Measurements from ENCODE around the gene TCTN3.
"Not testable (repeated sequence)": the region's sequence is repeated elsewhere in the genome, so short reads cannot be mapped to it uniquely, and the experiment has no call there.

Gene TCTN3, protein sequence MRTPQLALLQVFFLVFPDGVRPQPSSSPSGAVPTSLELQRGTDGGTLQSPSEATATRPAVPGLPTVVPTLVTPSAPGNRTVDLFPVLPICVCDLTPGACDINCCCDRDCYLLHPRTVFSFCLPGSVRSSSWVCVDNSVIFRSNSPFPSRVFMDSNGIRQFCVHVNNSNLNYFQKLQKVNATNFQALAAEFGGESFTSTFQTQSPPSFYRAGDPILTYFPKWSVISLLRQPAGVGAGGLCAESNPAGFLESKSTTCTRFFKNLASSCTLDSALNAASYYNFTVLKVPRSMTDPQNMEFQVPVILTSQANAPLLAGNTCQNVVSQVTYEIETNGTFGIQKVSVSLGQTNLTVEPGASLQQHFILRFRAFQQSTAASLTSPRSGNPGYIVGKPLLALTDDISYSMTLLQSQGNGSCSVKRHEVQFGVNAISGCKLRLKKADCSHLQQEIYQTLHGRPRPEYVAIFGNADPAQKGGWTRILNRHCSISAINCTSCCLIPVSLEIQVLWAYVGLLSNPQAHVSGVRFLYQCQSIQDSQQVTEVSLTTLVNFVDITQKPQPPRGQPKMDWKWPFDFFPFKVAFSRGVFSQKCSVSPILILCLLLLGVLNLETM

DNA sequence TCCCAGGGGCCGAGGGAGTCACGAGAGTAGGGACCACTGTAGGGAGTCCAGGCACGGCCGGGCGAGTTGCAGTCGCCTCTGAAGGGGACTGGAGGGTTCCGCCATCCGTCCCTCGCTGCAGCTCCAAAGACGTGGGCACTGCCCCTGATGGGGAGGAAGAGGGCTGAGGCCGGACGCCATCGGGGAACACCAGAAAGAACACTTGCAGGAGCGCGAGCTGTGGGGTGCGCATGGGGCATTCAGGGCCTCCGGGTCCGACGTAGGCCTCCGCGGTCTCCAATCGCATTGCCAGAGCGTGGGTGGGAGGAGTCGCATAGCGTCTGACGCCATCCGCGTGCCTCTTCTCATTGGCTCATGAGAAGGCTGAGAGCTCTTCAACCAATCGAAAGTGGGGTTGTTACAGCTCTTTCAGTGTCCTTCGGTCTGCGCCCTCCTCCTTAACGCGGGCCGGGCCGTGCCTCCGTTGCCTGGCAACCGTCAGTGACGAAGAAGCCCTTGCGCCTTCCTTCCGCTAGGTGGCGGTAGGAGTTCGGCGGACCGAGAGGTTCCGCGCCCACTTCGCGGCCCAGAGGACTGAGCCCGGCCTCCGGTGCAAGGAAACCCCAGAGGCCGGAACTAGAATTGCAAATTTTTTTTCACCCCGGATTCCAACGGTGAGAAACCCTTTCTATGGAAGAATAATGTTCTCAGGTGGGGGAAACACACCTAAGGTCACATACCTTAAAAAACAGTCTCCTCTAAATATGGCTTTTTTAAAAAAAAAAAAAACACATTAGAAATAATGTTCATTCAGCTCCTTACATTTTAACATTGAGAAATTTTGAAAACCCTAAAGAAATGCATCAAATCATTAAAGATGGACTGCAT, at the start of gene TCTN3:
TSS of gene TCTN3 (minus strand) at position 260 of the 867 bp plus-strand sequence. CDS start at position 232, 28 bp downstream.
- Mint-ChIP-seq H3K4me3 (peak within 1 kb of the TSS; percentile 97), H3K4me1 (ENCODE audit: low read depth) (peaks cover 29% of the 10 kb centered on the region)

GRCh38 chr10:95742962-95743535, 49.3 kb upstream of the TCTN3 start:
- H3K27ac Mint-ChIP-seq: no peak overlapping the region
- no peak overlapping the region for H3K4me3 Mint-ChIP-seq

More for the DNA sequence above, at the start of gene TCTN3:
- H3K27ac Mint-ChIP-seq: peak within 1 kb of the TSS; percentile 93
- H3K36me3 Mint-ChIP-seq: peaks cover 8% of the 10 kb centered on the region
- H3K27me3 Mint-ChIP-seq: peaks cover 3% of the 10 kb centered on the region
- H3K9me3 Mint-ChIP-seq (ENCODE audit: low read depth): no peaks in the 10 kb centered on the region

DNA sequence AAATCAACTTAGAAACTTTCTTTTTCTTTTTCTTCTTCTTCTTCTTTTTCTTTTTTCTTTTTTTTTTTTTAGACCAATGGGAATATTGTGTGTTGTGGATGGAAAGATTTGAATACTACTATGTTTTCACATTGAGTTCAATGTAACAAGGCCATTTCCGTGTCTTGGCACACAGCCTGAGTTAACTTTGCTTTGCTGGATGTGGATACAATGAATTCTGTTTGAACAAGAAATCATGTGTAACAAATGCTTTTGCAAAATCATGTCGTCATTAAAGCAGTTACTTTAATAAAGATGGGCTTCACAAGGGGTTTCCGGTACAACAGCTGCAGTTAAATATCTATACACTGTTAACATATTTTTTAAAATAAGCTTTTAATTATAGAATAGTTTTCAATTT, 48.8 kb upstream of the TCTN3 start:
- Mint-ChIP-seq H3K27ac (no peak overlapping the region), H3K4me1 (ENCODE audit: low read depth) (no peaks in the 10 kb centered on the region), H3K9me3 (ENCODE audit: low read depth) (peaks cover 8% of the 10 kb centered on the region)

More at GRCh38 chr10:95742962-95743535, 49.3 kb upstream of the TCTN3 start:
- Mint-ChIP-seq H3K27me3 (peaks cover 7% of the 10 kb centered on the region), H3K4me1 (ENCODE audit: low read depth) (no peaks in the 10 kb centered on the region), H3K9me3 (ENCODE audit: low read depth) (peaks cover 8% of the 10 kb centered on the region), H3K36me3 (peaks cover 2% of the 10 kb centered on the region)

DNA sequence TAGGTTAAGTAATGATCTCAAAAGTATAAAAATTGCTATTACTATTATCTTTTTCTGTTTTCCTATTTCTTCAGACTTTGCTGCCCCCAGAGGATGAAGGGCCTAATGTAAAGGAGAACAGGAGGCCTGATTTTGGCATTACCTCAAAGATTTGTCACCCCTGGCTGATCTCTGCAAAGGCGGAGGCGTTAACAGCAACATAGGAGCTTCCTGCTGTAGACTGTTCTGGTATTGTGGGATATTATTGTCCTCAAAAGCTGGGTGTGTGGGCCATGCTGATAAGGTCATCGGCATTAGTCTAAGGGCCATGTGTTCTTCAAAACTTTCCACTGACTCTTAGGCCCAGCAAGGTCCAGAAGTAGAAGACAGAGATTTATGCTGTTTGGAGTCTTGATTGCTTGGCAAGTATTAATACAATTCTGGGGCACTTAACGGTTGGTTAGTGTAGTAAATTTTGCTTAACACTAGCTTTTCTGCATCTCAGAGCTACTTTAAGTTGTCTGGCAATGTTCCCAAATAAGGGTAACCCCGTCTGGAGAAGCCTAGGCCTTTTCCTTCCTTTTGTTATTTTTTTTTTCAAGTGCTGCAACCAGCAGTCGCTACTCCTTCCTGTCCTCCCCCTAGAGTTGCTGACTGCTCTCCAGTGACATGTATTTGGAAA, 48.2 kb upstream of the TCTN3 start:
- Mint-ChIP-seq H3K4me3 (no peak overlapping the region), H3K36me3 (peaks cover 2% of the 10 kb centered on the region), H3K27me3 (peaks cover 12% of the 10 kb centered on the region), H3K9me3 (ENCODE audit: low read depth) (peaks cover 8% of the 10 kb centered on the region), H3K4me1 (ENCODE audit: low read depth) (no peaks in the 10 kb centered on the region), H3K27ac (no peak overlapping the region)

More for the DNA sequence above, 48.8 kb upstream of the TCTN3 start:
- H3K27me3 Mint-ChIP-seq: peaks cover 10% of the 10 kb centered on the region
- H3K36me3 Mint-ChIP-seq: peaks cover 2% of the 10 kb centered on the region
- H3K4me3 Mint-ChIP-seq: no peak overlapping the region

- H3K9me3 Mint-ChIP-seq (ENCODE audit: low read depth): no peaks in the 10 kb centered on the region
- no peak overlapping the region for H3K27ac Mint-ChIP-seq
- no peaks in the 10 kb centered on the region for H3K36me3 Mint-ChIP-seq
- H3K4me1 Mint-ChIP-seq (ENCODE audit: low read depth): no peaks in the 10 kb centered on the region
- H3K27me3 Mint-ChIP-seq: peaks cover 13% of the 10 kb centered on the region
- no peak overlapping the region for H3K4me3 Mint-ChIP-seq
These were observed 45.3 kb upstream of the TCTN3 start for GRCh38 chr10:95739056-95739455.

DNA sequence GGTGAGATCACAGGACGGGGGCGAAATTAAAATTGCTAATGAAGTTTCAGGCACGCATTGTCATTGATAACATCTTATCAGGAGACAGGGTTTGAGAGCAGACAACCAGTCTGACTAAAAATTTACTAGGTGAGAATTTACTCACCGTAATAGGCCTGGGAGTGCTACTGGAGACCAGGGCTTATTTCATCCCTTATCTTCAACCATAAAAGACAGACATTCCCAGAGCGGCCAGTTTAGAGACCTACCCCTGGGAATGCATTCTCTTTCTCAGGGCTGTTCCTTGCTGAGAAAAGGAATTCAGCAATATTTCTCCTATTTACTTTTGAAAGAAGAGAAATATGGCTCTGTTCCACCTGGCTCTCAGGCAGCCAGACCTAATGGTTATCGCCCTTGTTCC, 39.2 kb upstream of the TCTN3 start:
- not testable (repeated sequence) for H3K36me3 Mint-ChIP-seq; H3K9me3 Mint-ChIP-seq (ENCODE audit: low read depth); H3K4me3 Mint-ChIP-seq; H3K4me1 Mint-ChIP-seq (ENCODE audit: low read depth); H3K27ac Mint-ChIP-seq
- H3K27me3 Mint-ChIP-seq: peaks cover 18% of the 10 kb centered on the region

DNA sequence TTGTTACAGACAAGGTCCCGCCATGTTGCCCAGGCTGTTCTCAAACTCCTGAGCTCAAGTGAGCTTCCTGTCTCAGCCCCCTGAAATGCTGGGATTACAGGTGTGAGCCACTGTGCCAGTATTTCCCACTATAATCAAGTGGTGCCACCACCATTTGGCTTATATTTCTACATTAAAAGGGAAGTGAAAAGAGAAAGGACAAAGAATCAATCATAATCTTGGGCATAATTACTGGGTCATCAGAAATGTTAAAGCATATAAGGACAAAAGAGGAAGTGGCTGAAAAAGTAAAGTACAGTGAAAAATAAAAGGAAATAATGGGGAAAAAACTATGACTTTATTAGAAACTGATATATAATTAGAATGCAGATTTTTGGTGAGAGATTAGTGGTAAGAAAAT, 36.5 kb upstream of the TCTN3 start:
- no peak overlapping the region for H3K4me3 Mint-ChIP-seq

DNA sequence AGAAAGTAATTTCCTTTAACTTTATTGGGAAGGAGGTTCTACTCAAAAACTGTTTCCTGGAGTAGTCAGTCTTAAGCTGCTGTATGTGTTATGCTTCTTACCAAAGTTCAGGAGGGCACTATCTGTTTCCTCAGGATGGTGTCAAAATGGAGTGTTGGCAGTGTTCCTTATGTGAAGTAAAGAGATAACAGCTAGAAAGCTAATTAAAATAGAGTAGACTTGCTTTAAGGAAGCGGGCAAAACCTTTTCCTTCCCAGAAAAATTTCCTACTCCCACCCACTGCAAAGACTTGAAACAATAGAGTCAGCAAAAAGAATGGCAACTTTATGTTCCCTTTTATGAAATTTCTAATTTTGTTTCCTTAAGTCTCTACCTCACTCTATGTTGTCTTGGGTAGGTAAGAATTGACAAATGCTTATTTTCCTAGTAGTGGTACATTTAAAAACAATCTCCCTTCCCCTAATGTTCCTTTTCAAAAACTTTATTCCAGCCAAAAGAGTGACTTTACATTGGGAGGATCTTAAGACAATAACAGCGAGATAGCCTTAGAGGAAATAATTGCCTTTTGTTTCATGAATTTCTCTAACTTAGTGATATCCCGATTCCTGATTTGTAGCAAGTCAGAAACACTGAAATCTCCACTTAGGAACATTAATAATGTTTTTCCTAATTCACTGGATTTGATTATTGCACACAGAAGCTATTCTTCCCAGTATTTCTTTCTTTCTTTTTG, 35.8 kb upstream of the TCTN3 start:
- H3K27me3 Mint-ChIP-seq: peaks cover 13% of the 10 kb centered on the region
- H3K4me3 Mint-ChIP-seq: no peak overlapping the region
- H3K9me3 Mint-ChIP-seq (ENCODE audit: low read depth): peaks cover 4% of the 10 kb centered on the region
- no peaks in the 10 kb centered on the region for H3K4me1 Mint-ChIP-seq (ENCODE audit: low read depth)
- no peak overlapping the region for H3K27ac Mint-ChIP-seq
- peaks cover 3% of the 10 kb centered on the region for H3K36me3 Mint-ChIP-seq

More for the DNA sequence above, 36.5 kb upstream of the TCTN3 start:
- H3K36me3 Mint-ChIP-seq: peaks cover 3% of the 10 kb centered on the region
- no peak overlapping the region for H3K27ac Mint-ChIP-seq
- H3K27me3 Mint-ChIP-seq: peaks cover 13% of the 10 kb centered on the region
- no peaks in the 10 kb centered on the region for H3K4me1 Mint-ChIP-seq (ENCODE audit: low read depth)
- H3K9me3 Mint-ChIP-seq (ENCODE audit: low read depth): peaks cover 4% of the 10 kb centered on the region

DNA sequence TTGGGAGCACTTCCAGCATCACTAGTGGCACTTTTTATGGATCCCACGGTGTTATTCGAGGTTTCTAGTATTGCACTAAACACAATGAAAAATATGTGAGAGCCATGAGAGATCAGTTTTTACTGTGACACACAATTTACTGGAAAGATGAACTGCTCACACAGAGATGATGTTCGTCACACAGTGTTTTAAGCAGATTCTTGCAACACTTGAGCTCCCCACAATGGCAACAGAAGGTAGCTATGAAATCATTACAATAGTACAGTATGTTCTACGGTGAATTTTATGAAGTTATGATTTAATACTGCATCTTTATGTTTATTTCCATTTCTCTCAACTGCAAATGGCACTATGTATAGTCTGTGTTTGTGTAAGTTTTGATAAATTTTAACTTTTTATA, 34.8 kb upstream of the TCTN3 start:
- H3K4me1 Mint-ChIP-seq (ENCODE audit: low read depth): no peaks in the 10 kb centered on the region
- peaks cover 13% of the 10 kb centered on the region for H3K27me3 Mint-ChIP-seq
- peaks cover 4% of the 10 kb centered on the region for H3K9me3 Mint-ChIP-seq (ENCODE audit: low read depth)
- no peak overlapping the region for H3K4me3 Mint-ChIP-seq
- H3K36me3 Mint-ChIP-seq: peaks cover 3% of the 10 kb centered on the region
- no peak overlapping the region for H3K27ac Mint-ChIP-seq

DNA sequence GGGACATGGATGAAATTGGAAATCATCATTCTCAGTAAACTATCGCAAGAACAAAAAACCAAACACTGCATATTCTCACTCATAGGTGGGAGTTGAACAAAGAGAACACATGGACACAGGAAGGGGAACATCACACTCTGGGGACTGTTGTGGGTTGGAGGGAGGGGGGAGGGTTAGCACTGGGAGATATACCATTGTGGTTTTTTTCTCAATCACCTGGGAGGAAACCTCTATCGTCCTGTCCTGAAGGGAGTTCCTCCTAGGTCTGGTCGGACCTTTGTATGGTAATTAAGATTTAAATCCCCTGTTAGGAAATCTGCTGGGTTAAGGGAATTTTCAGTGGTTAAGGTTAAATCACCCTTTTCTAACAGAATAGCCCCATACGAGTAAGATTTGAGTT, 28.8 kb upstream of the TCTN3 start:
- not testable (repeated sequence) for H3K4me1 Mint-ChIP-seq (ENCODE audit: low read depth); H3K27me3 Mint-ChIP-seq; H3K4me3 Mint-ChIP-seq; H3K9me3 Mint-ChIP-seq (ENCODE audit: low read depth); H3K27ac Mint-ChIP-seq; H3K36me3 Mint-ChIP-seq

DNA sequence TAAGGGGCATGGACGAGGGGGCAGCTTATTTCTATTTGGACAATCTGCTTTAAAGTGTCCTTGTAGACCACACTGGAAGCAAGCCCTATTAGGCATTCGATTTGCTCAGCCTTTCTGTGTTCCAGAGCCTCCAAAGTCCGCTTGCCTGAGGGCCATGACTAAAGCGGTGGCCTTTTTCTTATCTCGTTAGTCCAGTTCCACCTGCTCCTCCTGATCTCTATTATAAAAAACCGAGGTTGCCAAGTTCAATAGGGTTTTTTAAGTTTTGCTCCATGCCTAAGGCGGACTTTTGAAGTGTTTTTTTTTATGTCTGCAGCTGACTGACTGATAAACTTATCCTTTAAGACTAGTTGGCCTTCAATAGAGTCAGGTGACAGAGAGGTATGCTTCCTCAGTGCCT, 27.0 kb upstream of the TCTN3 start:
- not testable (repeated sequence) for H3K36me3 Mint-ChIP-seq; H3K27me3 Mint-ChIP-seq; H3K9me3 Mint-ChIP-seq (ENCODE audit: low read depth); H3K27ac Mint-ChIP-seq; H3K4me3 Mint-ChIP-seq; H3K4me1 Mint-ChIP-seq (ENCODE audit: low read depth)

GRCh38 chr10:95716866-95717265, 23.1 kb upstream of the TCTN3 start:
- Mint-ChIP-seq H3K9me3 (ENCODE audit: low read depth) (no peaks in the 10 kb centered on the region), H3K36me3 (no peaks in the 10 kb centered on the region), H3K4me3 (no peak overlapping the region), H3K4me1 (ENCODE audit: low read depth) (no peaks in the 10 kb centered on the region), H3K27ac (no peak overlapping the region), H3K27me3 (peaks cover 3% of the 10 kb centered on the region)

DNA sequence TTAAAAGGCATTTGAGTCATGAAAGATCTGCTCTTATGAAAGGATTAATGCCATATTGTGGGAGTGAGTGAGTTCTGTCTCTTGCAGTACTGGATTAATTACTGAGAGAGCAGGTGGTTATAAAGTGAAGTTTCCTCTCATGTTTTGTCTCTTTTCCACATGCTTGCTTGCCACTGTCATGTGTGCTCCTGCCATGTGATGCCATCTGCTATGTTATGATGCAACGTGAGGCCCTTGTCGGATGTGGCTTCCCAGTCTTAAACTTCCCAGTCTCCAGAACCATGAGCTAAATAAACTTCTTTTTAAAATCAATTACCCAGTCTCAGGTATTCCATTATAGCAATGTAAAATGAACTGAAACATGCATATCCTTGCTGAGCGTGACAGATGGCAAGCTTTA, 22.7 kb upstream of the TCTN3 start:
- H3K4me3 Mint-ChIP-seq: no peak overlapping the region
- no peaks in the 10 kb centered on the region for H3K36me3 Mint-ChIP-seq
- H3K4me1 Mint-ChIP-seq (ENCODE audit: low read depth): no peaks in the 10 kb centered on the region
- no peaks in the 10 kb centered on the region for H3K9me3 Mint-ChIP-seq (ENCODE audit: low read depth)
- H3K27ac Mint-ChIP-seq: no peak overlapping the region
- peaks cover 3% of the 10 kb centered on the region for H3K27me3 Mint-ChIP-seq

GRCh38 chr10:95711492-95711891, 17.8 kb upstream of the TCTN3 start:
- H3K27me3 Mint-ChIP-seq: peaks cover 1% of the 10 kb centered on the region
- no peak overlapping the region for H3K4me3 Mint-ChIP-seq
- no peaks in the 10 kb centered on the region for H3K4me1 Mint-ChIP-seq (ENCODE audit: low read depth)
- no peaks in the 10 kb centered on the region for H3K9me3 Mint-ChIP-seq (ENCODE audit: low read depth)
- no peak overlapping the region for H3K27ac Mint-ChIP-seq
- no peaks in the 10 kb centered on the region for H3K36me3 Mint-ChIP-seq

Measured in activated naive CD8-positive, alpha-beta T cell (primary cell).